Psoas muscle (tissue), 8 donors: Measurements from ENCODE around the gene GP1BB. TPM values are rescaled to one million over a fixed set of nuclear protein-coding genes. Genes with fewer than 3 reads are reported as not detected.

Experiments
- ATAC-seq, 4 donors: fragments of 200-7000 bp; cut with Tn5 transposase; one replicate each; pipeline ENCODE4 v1.9.1; 2020; ENCODE audit warnings: moderate library complexity in 3 of 4, mild to moderate bottlenecking in 2 of 4
- DNase-seq, 2 donors: peaks; one replicate each; pipeline ENCODE4 v3.0.0-alpha.2; 2020
- H3K27ac ChIP-seq: fragments of 200-600 bp; one replicate; pipeline ENCODE4 v1.8.0; 2022
- H3K27me3 ChIP-seq, 3 donors: fragments of 200-600 bp in 1 of 3; one replicate each; pipeline versions ENCODE4 v1.6.1 to v1.8.0; 2013 to 2022; ENCODE audit warnings: low read length in 2 of 3, mild to moderate bottlenecking in 2 of 3, moderate library complexity in 1 of 3; ENCODE audit not compliant: insufficient read depth in 3 of 3
- H3K36me3 ChIP-seq, 2 donors: fragments of 200-600 bp in 1 of 2; one replicate each; pipeline versions ENCODE4 v1.6.1 to v1.8.0; 2013 to 2022; ENCODE audit warnings: low read depth in 1 of 2, mild to moderate bottlenecking in 1 of 2, moderate library complexity in 1 of 2; ENCODE audit not compliant: insufficient read depth in 1 of 2
- H3K4me1 ChIP-seq: fragments of 200-600 bp; one replicate; pipeline ENCODE4 v1.8.0; 2022
- H3K4me3 ChIP-seq: fragments of 200-600 bp; one replicate; pipeline ENCODE4 v1.8.0; 2022; ENCODE audit warnings: mild to moderate bottlenecking
- H3K9me3 ChIP-seq: fragments of 200-600 bp; one replicate; pipeline ENCODE4 v1.8.0; 2022
- CTCF ChIP-seq: fragments of 200-600 bp; IDR thresholded peaks from one replicate; pipeline ENCODE4 v1.8.0; 2022; ENCODE audit warnings: antibody characterized with exemption
- WGBS, 3 donors: extraction: QIAGEN DNeasy Blood & Tissue Kit; methylation state at CpG; one replicate each; pipeline versions ENCODE4 v1.1.6 to v1.1.7; 2013; 5-methylcytosine and 5-hydroxymethylcytosine counted together
- intact Hi-C, 2 donors: fragments of 100-400 bp; cut with DNase I; formaldehyde crosslinking; loops; one replicate each; pipeline versions ENCODE4 v1.11.0 to v1.14.2; 2022
- polyA plus RNA-seq, 3 donors: library from polyadenylated mRNA; stranded (reverse); fragments of 200-250 nt; gene quantifications; one replicate each; pipeline ENCODE4 v1.2.3, GENCODE V29; 2013
- total RNA-seq, 4 donors: library from RNA; stranded (reverse); fragmentation: NEBNext Ultra II Directional in 2 of 4; extraction: Animal tissue kit (Norgen Biotek cat#: 25700) in 2 of 4; gene quantifications; one replicate each; pipeline versions ENCODE4 v1.2.1 to v1.2.4, GENCODE V29; 2021 to 2023
- donor health status: healthy with polysubstance abuse.
- donor health status: DM: no; HTN: no; CAD: no; lungs with moderate emphysema.
- donor health status: Bipolar disorder and iron deficiency.
- donor health status: healthy.
- donor health status: DM: yes; HTN: yes; CAD: no.
- donor health status: DM: no; HTN: no; CAD: no.
- donor health status: DM: no; HTN: no; CAD: no.
- donor health status: DM: yes; HTN: yes; CAD: no.

GP1BB gene
- total and polyA plus RNA-seq, 7 donors: 0.14 to 1.8 (median 0.58) TPM; not detected in 3

GRCh38 chr22:19732403-19733113, 9.2 kb downstream of the GP1BB start:
- intact Hi-C loops: loop anchor here in 1 of 2 donors (5.0 kb wide), 1 partner anchor 120 kb away; the partner anchor contains the start of genes GNB1L and RTL10
- Histone ChIP-seq H3K36me3 (no peaks in the 10 kb centered on the region), H3K4me3 (no peak overlapping the region), H3K27me3 (no peaks in the 10 kb centered on the region), H3K4me1 (no peaks in the 10 kb centered on the region), H3K9me3 (no peaks in the 10 kb centered on the region), H3K27ac (no peak overlapping the region)
- ATAC-seq: no peak
- no peak for DNase-seq
- no peak for TF ChIP-seq CTCF
- WGBS, 3 donors: 86 to 89% (median 89%) methylated on average over 10 of the region's 10 CpGs

- Histone ChIP-seq H3K9me3 (no peaks in the 10 kb centered on the region), H3K27ac (no peak overlapping the region), H3K27me3 (no peaks in the 10 kb centered on the region), H3K4me1 (no peaks in the 10 kb centered on the region), H3K36me3 (no peaks in the 10 kb centered on the region), H3K4me3 (no peak overlapping the region)
- no peak for TF ChIP-seq CTCF
- intact Hi-C loops: loop anchor here in 1 of 2 donors (5.0 kb wide), 1 partner anchor 119 kb away; the partner anchor contains the start of genes GNB1L and RTL10
- DNase-seq: no peak
- ATAC-seq: no peak
- WGBS, 3 donors: 72 to 89% (median 74%) methylated on average over 5 of the region's 5 CpGs
These were observed 10.4 kb downstream of the GP1BB start for GRCh38 chr22:19733755-19734154.

- H3K27me3 ChIP-seq: no peaks in the 10 kb centered on the region
- intact Hi-C loops: loop anchor here in 1 of 2 donors (5.0 kb wide), 1 partner anchor 118 kb away; the partner anchor contains the start of genes GNB1L and RTL10
- ATAC-seq: no peak
These were observed 10.8 kb downstream of the GP1BB start for GRCh38 chr22:19734163-19734562.

GRCh38 chr22:19734837-19735382, 11.6 kb downstream of the GP1BB start:
- no peak for TF ChIP-seq CTCF
- no peaks in the 10 kb centered on the region for H3K27me3 ChIP-seq
- DNase-seq: no peak
- H3K36me3 ChIP-seq: no peaks in the 10 kb centered on the region
- H3K27ac ChIP-seq: no peak overlapping the region
- ATAC-seq: no peak
- WGBS, 3 donors: 86 to 98% (median 96%) methylated on average over 5 of the region's 5 CpGs
- intact Hi-C loops: loop anchor here in 1 of 2 donors (5.0 kb wide), 1 partner anchor 117 kb away; the partner anchor contains the start of genes GNB1L and RTL10
- no peak overlapping the region for H3K4me3 ChIP-seq
- no peaks in the 10 kb centered on the region for H3K9me3 ChIP-seq
- H3K4me1 ChIP-seq: no peaks in the 10 kb centered on the region

More at GRCh38 chr22:19734163-19734562, 10.8 kb downstream of the GP1BB start:
- Histone ChIP-seq H3K9me3 (no peaks in the 10 kb centered on the region), H3K4me1 (no peaks in the 10 kb centered on the region), H3K4me3 (no peak overlapping the region), H3K36me3 (no peaks in the 10 kb centered on the region), H3K27ac (no peak overlapping the region)
- WGBS, 3 donors: 92 to 94% (median 92%) methylated on average over 7 of the region's 7 CpGs
- TF ChIP-seq CTCF: no peak
- no peak for DNase-seq
